OCI-LY1 (cell line): ENCODE data around the gene MX2.
A peak's percentile ranks its signal among the peaks of the same experiment; 100 is the strongest.

Experiments used
- H2AFZ ChIP-seq: fragments of 200-600 bp; sonication (generic), shearing (Covaris generic); 2 replicates; pipeline ENCODE4 v1.6.0; 2014; ENCODE audit warnings: antibody characterized with exemption, mild to moderate bottlenecking, low read length
- H3F3A ChIP-seq: fragments of 200-600 bp; sonication (generic), shearing (Covaris generic); 2 replicates; pipeline ENCODE4 v1.6.0; 2014; ENCODE audit warnings: mild to moderate bottlenecking, antibody characterized with exemption, low read length, moderate library complexity; ENCODE audit not compliant: insufficient read depth
- H3K27ac ChIP-seq: fragments of 200-600 bp; sonication (generic); 2 replicates; pipeline ENCODE4 v1.5.1; 2014; ENCODE audit warnings: low read length, mixed run types, mild to moderate bottlenecking, low read depth; ENCODE audit not compliant: poor library complexity, severe bottlenecking
- H3K27me3 ChIP-seq: fragments of 200-600 bp; sonication (generic); 2 replicates; pipeline ENCODE4 v1.6.0; 2014; ENCODE audit warnings: antibody characterized with exemption, mild to moderate bottlenecking, low read length, moderate library complexity; ENCODE audit not compliant: insufficient read depth
- H3K36me3 ChIP-seq: fragments of 200-600 bp; sonication (generic); 2 replicates; pipeline ENCODE4 v1.6.1; 2014; ENCODE audit warnings: mild to moderate bottlenecking, antibody characterized with exemption, low read length, moderate library complexity, mixed read lengths; ENCODE audit not compliant: insufficient read depth
- H3K4me1 ChIP-seq: fragments of 200-600 bp; sonication (generic); 2 replicates; pipeline ENCODE4 v1.5.1; 2014; ENCODE audit warnings: mild to moderate bottlenecking, low read length, moderate library complexity; ENCODE audit not compliant: insufficient read depth, severe bottlenecking
- H3K4me2 ChIP-seq: fragments of 200-600 bp; sonication (generic), shearing (Covaris generic); 2 replicates; pipeline ENCODE4 v1.6.1; 2014; ENCODE audit warnings: low read length
- H3K4me3 ChIP-seq: fragments of 200-600 bp; sonication (generic); 2 replicates; pipeline ENCODE4 v1.5.1; 2014; ENCODE audit warnings: low read length, low read depth, mild to moderate bottlenecking, mixed read lengths; ENCODE audit not compliant: poor library complexity, severe bottlenecking
- H3K79me2 ChIP-seq: fragments of 200-600 bp; shearing (Covaris generic); 2 replicates; pipeline ENCODE4 v1.6.1; 2016; ENCODE audit warnings: mixed run types, low read length, mixed read lengths; ENCODE audit not compliant: insufficient read depth
- H3K9ac ChIP-seq: fragments of 200-600 bp; sonication (generic), shearing (Covaris generic); 2 replicates; pipeline ENCODE4 v1.6.1; 2014; ENCODE audit warnings: mild to moderate bottlenecking, low read length, mixed read lengths
- H3K9me2 ChIP-seq: fragments of 200-600 bp; sonication (generic), shearing (Covaris generic); 2 replicates; pipeline ENCODE4 v1.6.1; 2014; ENCODE audit warnings: low read depth, mild to moderate bottlenecking, low read length, mixed read lengths
- H3K9me3 ChIP-seq: fragments of 200-600 bp; shearing (Covaris generic); 2 replicates; pipeline ENCODE4 v1.6.1; 2014; ENCODE audit warnings: low read length, mixed read lengths
- H4K20me1 ChIP-seq: fragments of 200-600 bp; sonication (generic), shearing (Covaris generic); 2 replicates; pipeline ENCODE4 v1.6.0; 2016; ENCODE audit warnings: mild to moderate bottlenecking, low read length; ENCODE audit not compliant: insufficient read depth
- CTCF ChIP-seq: fragments of 200-600 bp; sonication (generic), shearing (Covaris generic); IDR thresholded peaks from 2 replicates; pipeline ENCODE4 v1.5.1; 2017; ENCODE audit warnings: mild to moderate bottlenecking, antibody characterized with exemption, low read length, moderate library complexity, mixed read lengths
- EZH2 ChIP-seq: fragments of 200-600 bp; sonication (generic), shearing (Covaris generic); IDR thresholded peaks from 2 replicates; pipeline ENCODE4 v1.8.0; 2017; ENCODE audit warnings: borderline replicate concordance, mixed run types, mild to moderate bottlenecking, antibody characterized with exemption, low read length, moderate library complexity, mixed read lengths

Gene MX2

GRCh38 chr21:41366522-41367151 lies 4.8 kb downstream of the MX2 start:
- Histone ChIP-seq H3F3A (no peaks in the 10 kb centered on the region), H3K27ac (peak overlapping the region; percentile 97), H3K36me3 (no peaks in the 10 kb centered on the region), H3K79me2 (peaks cover 13% of the 10 kb centered on the region), H3K4me3 (peak overlapping the region; percentile 81), H3K4me1 (peaks cover 52% of the 10 kb centered on the region), H4K20me1 (no peaks in the 10 kb centered on the region), H3K4me2 (peak overlapping the region; percentile 87), H3K9me3 (no peaks in the 10 kb centered on the region), H2AFZ (no peak overlapping the region), H3K27me3 (no peaks in the 10 kb centered on the region), H3K9me2 (no peaks in the 10 kb centered on the region), H3K9ac (peak overlapping the region; percentile 87)
- TF ChIP-seq EZH2 (no peak), CTCF (no peak)

GRCh38 chr21:41367301-41367944 lies 5.6 kb downstream of the MX2 start:
- no peaks in the 10 kb centered on the region for H3K9me3 ChIP-seq
- H3K27ac ChIP-seq, result peak overlapping the region; percentile 97
- no peaks in the 10 kb centered on the region for H3K9me2 ChIP-seq
- peak overlapping the region; percentile 87 for H3K4me2 ChIP-seq
- H3K27me3 ChIP-seq, result no peaks in the 10 kb centered on the region
- TF ChIP-seq CTCF, result no peak
- TF ChIP-seq EZH2, result no peak
- no peak overlapping the region for H2AFZ ChIP-seq
- H3K79me2 ChIP-seq, result peaks cover 21% of the 10 kb centered on the region
- H3K9ac ChIP-seq, result peak overlapping the region; percentile 87
- H3K4me3 ChIP-seq, result peak overlapping the region; percentile 81
- no peaks in the 10 kb centered on the region for H3K36me3 ChIP-seq
- no peaks in the 10 kb centered on the region for H4K20me1 ChIP-seq
- no peaks in the 10 kb centered on the region for H3F3A ChIP-seq
- peaks cover 50% of the 10 kb centered on the region for H3K4me1 ChIP-seq

- Histone ChIP-seq H3K9ac (peak overlapping the region; percentile 87), H2AFZ (no peak overlapping the region), H3K4me2 (peak overlapping the region; percentile 87)
Observed at GRCh38 chr21:41367945-41368734, 6.3 kb downstream of the MX2 start.

More at GRCh38 chr21:41367945-41368734, 6.3 kb downstream of the MX2 start:
- Histone ChIP-seq H3K36me3 (peaks cover 5% of the 10 kb centered on the region; the same call in 1 of the 2 replicates), H3K4me3 (peak overlapping the region; percentile 81), H3K79me2 (peaks cover 28% of the 10 kb centered on the region), H4K20me1 (no peaks in the 10 kb centered on the region), H3K27ac (peak overlapping the region; percentile 97), H3K27me3 (no peaks in the 10 kb centered on the region), H3F3A (no peaks in the 10 kb centered on the region), H3K4me1 (peaks cover 50% of the 10 kb centered on the region), H3K9me3 (no peaks in the 10 kb centered on the region), H3K9me2 (no peaks in the 10 kb centered on the region)
- TF ChIP-seq CTCF (no peak), EZH2 (no peak)
